ENCODE results near the gene GNB1.
A peak's percentile ranks its signal among the peaks of the same experiment; 100 is the strongest.

GRCh38 chr1:1890506-1891348 is at the start of gene GNB1:
- TF ChIP-seq CTCF (IDR thresholded peaks at IDR 0.05) (peak in 4 of 6 experiments; percentile 7 to 42 (median 10)), EP300 (IDR thresholded peaks at IDR 0.05) (peak in 1 of 4 donors; percentile 13), POLR2AphosphoS5 (IDR thresholded peaks at IDR 0.05) (peak; percentile 80 to 86), POLR2A (IDR thresholded peaks at IDR 0.05) (peak in 2 of 4 donors; percentile 75 to 86)

Measured in upper lobe of left lung (tissue), 4 donors.